ENCODE data around the gene ARRB2. TPM values are rescaled to one million over a fixed set of nuclear protein-coding genes. Genes with fewer than 3 reads are reported as not detected.

The ARRB2 gene
- total and polyA plus RNA-seq, 11 donors: 10.9 to 87.6 (median 23.0) TPM

- WGBS, 4 donors: 63 to 68% (median 66%) methylated on average over 9 of the region's 9 CpGs
- no peak overlapping the region for H3K4me3 ChIP-seq
- H3K27me3 ChIP-seq: peaks cover 0 to 2% (median 0%) of the 10 kb centered on the region in 9 donors
- H3K4me1 ChIP-seq: peaks cover 0 to 55% (median 0%) of the 10 kb centered on the region in 12 donors
- peak overlapping the region in 5 of 12 donors; percentile 25 to 93 (median 59) for H3K27ac ChIP-seq
- intact Hi-C loops (cut with DNase I): no loop called here
- no peaks in the 10 kb centered on the region for H3K36me3 ChIP-seq
- ATAC-seq (peak in 3 of 4 donors; percentile 31 to 76 (median 44)), DNase-seq (no peak)
- no peaks in the 10 kb centered on the region for H3K9me3 ChIP-seq
- TF ChIP-seq POLR2A (IDR thresholded peaks at IDR 0.05): no peak
- TF ChIP-seq CTCF (IDR thresholded peaks at IDR 0.05): no peak
Observed at GRCh38 chr17:4766723-4767122, 56.3 kb downstream of the ARRB2 start.

GRCh38 chr17:4768298-4768697, 57.9 kb downstream of the ARRB2 start:
- H3K27ac ChIP-seq: peak overlapping the region in 3 of 12 donors; percentile 20 to 93 (median 21)
- H3K9me3 ChIP-seq: no peaks in the 10 kb centered on the region
- peaks cover 0 to 13% (median 0%) of the 10 kb centered on the region in 9 donors for H3K27me3 ChIP-seq
- 79 to 89% (median 83%) methylated on average over 6 of the region's 6 CpGs for WGBS, 4 donors
- TF ChIP-seq CTCF (IDR thresholded peaks at IDR 0.05) (no peak), POLR2A (IDR thresholded peaks at IDR 0.05) (no peak)
- intact Hi-C loops (cut with DNase I): no loop called here
- H3K4me1 ChIP-seq: peaks cover 0 to 55% (median 0%) of the 10 kb centered on the region in 12 donors
- H3K36me3 ChIP-seq: no peaks in the 10 kb centered on the region
- ATAC-seq (peak in 1 of 4 donors; percentile 33), DNase-seq (no peak)
- H3K4me3 ChIP-seq: no peak overlapping the region

- Histone ChIP-seq H3K27me3 (peaks cover 0 to 13% (median 0%) of the 10 kb centered on the region in 9 donors), H3K4me1 (peaks cover 0 to 45% (median 0%) of the 10 kb centered on the region in 12 donors), H3K4me3 (no peak overlapping the region), H3K36me3 (no peaks in the 10 kb centered on the region), H3K9me3 (no peaks in the 10 kb centered on the region), H3K27ac (no peak overlapping the region)
- 86 to 92% (median 90%) methylated on average over 2 of the region's 2 CpGs for WGBS, 4 donors
- DNase-seq: no peak
- intact Hi-C loops (cut with DNase I): no loop called here
- ATAC-seq: no peak
- no peak for TF ChIP-seq POLR2A (IDR thresholded peaks at IDR 0.05)
- TF ChIP-seq CTCF (IDR thresholded peaks at IDR 0.05): no peak
Observed at GRCh38 chr17:4769628-4770027, 59.2 kb downstream of the ARRB2 start.

Other genes with a start within 250 kb of the ARRB2 start
- 10 to 100 TPM in 7 of 9 donors, 1 to 10 TPM in 2; 6.4 to 20.4 (median 11.4) TPM for gene SPNS2, start 211.8 kb upstream of the ARRB2 start, total RNA-seq
- gene SPNS2, start 211.8 kb upstream of the ARRB2 start, polyA plus RNA-seq: 10 to 100 TPM; 13.7 to 22.0 TPM
- 10 to 100 TPM; 17.4 to 34.8 (median 24.4) TPM for gene MYBBP1A, start 155.2 kb upstream of the ARRB2 start, total RNA-seq
- 10 to 100 TPM; 15.5 to 27.8 TPM for gene MYBBP1A, start 155.2 kb upstream of the ARRB2 start, polyA plus RNA-seq
- gene GGT6, start 150.1 kb upstream of the ARRB2 start, total RNA-seq: not detected
- not detected for gene GGT6, start 150.1 kb upstream of the ARRB2 start, polyA plus RNA-seq
- gene SMTNL2, start 126.1 kb upstream of the ARRB2 start, total RNA-seq: 10 to 100 TPM; 10.1 to 47.5 (median 18.5) TPM
- gene SMTNL2, start 126.1 kb upstream of the ARRB2 start, polyA plus RNA-seq: 1 to 10 TPM; 2.1 to 8.2 TPM
- gene ALOX15, start 69.0 kb upstream of the ARRB2 start, total RNA-seq: 10 to 100 TPM in 1 of 9 donors, under 1 TPM in 5, not detected in 3; 0.23 to 62.4 (median 0.38) TPM
- gene ALOX15, start 69.0 kb upstream of the ARRB2 start, polyA plus RNA-seq: not detected
- gene PELP1, start 6.5 kb upstream of the ARRB2 start, total RNA-seq: 10 to 100 TPM; 19.0 to 42.6 (median 34.5) TPM
- 10 to 100 TPM; 20.4 to 28.0 TPM for gene PELP1, start 6.5 kb upstream of the ARRB2 start, polyA plus RNA-seq
- 10 to 100 TPM; 11.5 to 30.3 (median 18.8) TPM for gene MED11, start 20.8 kb downstream of the ARRB2 start, total RNA-seq
- gene MED11, start 20.8 kb downstream of the ARRB2 start, polyA plus RNA-seq: 10 to 100 TPM; 23.3 to 49.6 TPM
- 1 to 10 TPM in 2 of 9 donors, under 1 TPM in 4, not detected in 3; 0.27 to 2.9 (median 0.44) TPM for gene ZMYND15, start 29.2 kb downstream of the ARRB2 start, total RNA-seq
- gene ZMYND15, start 29.2 kb downstream of the ARRB2 start, polyA plus RNA-seq: under 1 TPM; 0.14 to 0.30 TPM
- 10 to 100 TPM in 2 of 9 donors, 1 to 10 TPM in 7; 1.6 to 42.5 (median 4.5) TPM for gene CXCL16, start 29.3 kb downstream of the ARRB2 start, total RNA-seq
- 1 to 10 TPM; 1.3 to 3.7 TPM for gene CXCL16, start 29.3 kb downstream of the ARRB2 start, polyA plus RNA-seq
- gene TM4SF5, start 61.3 kb downstream of the ARRB2 start, total RNA-seq: not detected
- gene TM4SF5, start 61.3 kb downstream of the ARRB2 start, polyA plus RNA-seq: not detected
- gene VMO1, start 75.7 kb downstream of the ARRB2 start, total RNA-seq: 1 to 10 TPM in 4 of 9 donors, under 1 TPM in 2, not detected in 3; 0.48 to 1.9 (median 1.1) TPM
- gene VMO1, start 75.7 kb downstream of the ARRB2 start, polyA plus RNA-seq: 1 to 10 TPM in 1 of 2 donors, not detected in 1; 1.4 TPM
- not detected for gene GLTPD2, start 78.3 kb downstream of the ARRB2 start, total RNA-seq
- not detected for gene GLTPD2, start 78.3 kb downstream of the ARRB2 start, polyA plus RNA-seq
- gene PSMB6, start 85.5 kb downstream of the ARRB2 start, total RNA-seq: 100 to 1,000 TPM; 143 to 320 (median 182) TPM
- 100 to 1,000 TPM; 263 to 320 TPM for gene PSMB6, start 85.5 kb downstream of the ARRB2 start, polyA plus RNA-seq
- 10 to 100 TPM in 2 of 9 donors, 1 to 10 TPM in 7; 5.5 to 17.9 (median 8.5) TPM for gene PLD2, start 96.5 kb downstream of the ARRB2 start, total RNA-seq
- gene PLD2, start 96.5 kb downstream of the ARRB2 start, polyA plus RNA-seq: 1 to 10 TPM; 5.3 to 8.6 TPM
- 10 to 100 TPM; 23.1 to 55.8 (median 36.0) TPM for gene MINK1, start 122.7 kb downstream of the ARRB2 start, total RNA-seq
- gene MINK1, start 122.7 kb downstream of the ARRB2 start, polyA plus RNA-seq: 10 to 100 TPM; 24.8 to 28.4 TPM
- 1 to 10 TPM in 1 of 9 donors, under 1 TPM in 8; 0.07 to 1.3 (median 0.43) TPM for gene C17orf107, start 188.9 kb downstream of the ARRB2 start, total RNA-seq
- gene C17orf107, start 188.9 kb downstream of the ARRB2 start, polyA plus RNA-seq: under 1 TPM; 0.46 to 0.69 TPM
- gene CHRNE, start 192.5 kb downstream of the ARRB2 start, total RNA-seq: 1 to 10 TPM in 2 of 9 donors, under 1 TPM in 7; 0.23 to 1.4 (median 0.48) TPM
- under 1 TPM; 0.27 to 0.71 TPM for gene CHRNE, start 192.5 kb downstream of the ARRB2 start, polyA plus RNA-seq
- gene GP1BA, start 221.6 kb downstream of the ARRB2 start, total RNA-seq: under 1 TPM in 3 of 9 donors, not detected in 6; 0.20 to 0.35 (median 0.25) TPM
- under 1 TPM; 0.06 to 0.19 TPM for gene GP1BA, start 221.6 kb downstream of the ARRB2 start, polyA plus RNA-seq
- gene SLC25A11, start 229.4 kb downstream of the ARRB2 start, total RNA-seq: 100 to 1,000 TPM; 146 to 282 (median 204) TPM
- 100 to 1,000 TPM; 136 to 168 TPM for gene SLC25A11, start 229.4 kb downstream of the ARRB2 start, polyA plus RNA-seq
- gene RNF167, start 229.6 kb downstream of the ARRB2 start, total RNA-seq: 100 to 1,000 TPM in 1 of 9 donors, 10 to 100 TPM in 8; 50.7 to 111 (median 79.6) TPM
- gene RNF167, start 229.6 kb downstream of the ARRB2 start, polyA plus RNA-seq: 100 to 1,000 TPM; 134 to 152 TPM
- 100 to 1,000 TPM; 145 to 608 (median 234) TPM for gene PFN1, start 237.9 kb downstream of the ARRB2 start, total RNA-seq
- gene PFN1, start 237.9 kb downstream of the ARRB2 start, polyA plus RNA-seq: 100 to 1,000 TPM; 177 to 982 TPM
- gene ENO3, start 240.5 kb downstream of the ARRB2 start, total RNA-seq: 1,000 to 10,000 TPM in 2 of 9 donors, 100 to 1,000 TPM in 7; 383 to 1,354 (median 668) TPM
- gene ENO3, start 240.5 kb downstream of the ARRB2 start, polyA plus RNA-seq: 1,000 to 10,000 TPM in 1 of 2 donors, 100 to 1,000 TPM in 1; 253 to 1,459 TPM